ENCODE results near the gene MTUS2. TPM values are rescaled to one million over a fixed set of nuclear protein-coding genes. Genes with fewer than 3 reads are reported as not detected.
"Not testable (repeated sequence)": the region's sequence is repeated elsewhere in the genome, so short reads cannot be mapped to it uniquely, and the experiment has no call there.

Gene MTUS2
- total and polyA plus RNA-seq, 7 experiments from 2014 or later, result 0.05 to 0.83 TPM; not detected in 5

DNA sequence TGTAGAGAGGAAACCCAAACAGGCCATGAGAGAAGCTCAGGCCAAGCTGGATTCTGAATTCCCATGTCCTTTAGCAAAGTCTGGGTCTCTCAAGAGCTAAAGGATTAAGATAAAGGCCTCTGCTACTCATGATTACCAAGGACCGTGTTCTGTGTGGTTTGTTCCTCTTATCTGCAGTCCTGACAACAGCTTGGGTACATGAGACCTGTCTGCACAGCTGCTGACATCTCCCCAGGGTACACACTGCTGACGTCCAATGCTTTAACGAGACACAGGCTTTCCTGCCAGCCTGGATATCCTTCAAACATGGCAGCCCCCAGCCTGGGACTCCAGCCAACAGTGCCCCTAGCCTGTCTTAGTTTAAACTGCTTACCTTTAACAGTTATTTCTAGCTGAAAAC is 564.3 kb downstream of the MTUS2 start:
- Histone ChIP-seq H3K4me3 (ENCODE audit: low read length) (no peak overlapping the region), H3K27me3 (ENCODE audit: control insufficient read depth in 2 of 2, insufficient read depth in 2 of 2, low read length in 2 of 2) (no peaks in the 10 kb centered on the region), H3K36me3 (ENCODE audit: control insufficient read depth in 2 of 3, insufficient read depth in 3 of 3, low read length in 3 of 3) (no peaks in the 10 kb centered on the region), H3K27ac (ENCODE audit: low read depth, low read length) (no peak overlapping the region), H3K4me1 (ENCODE audit: control insufficient read depth in 2 of 2, insufficient read depth in 2 of 2, low read length in 2 of 2) (no peaks in the 10 kb centered on the region), H3K9me3 (ENCODE audit: control insufficient read depth in 2 of 3, low read length in 3 of 3) (no peaks in the 10 kb centered on the region)
- intact Hi-C loops (cut with micrococcal nuclease), result no loop called here
- ATAC-seq, result no peak
- Mint-ChIP-seq H3K9me3 (peaks cover 0 to 4% (median 0%) of the 10 kb centered on the region in 11 donors), H3K4me1 (no peaks in the 10 kb centered on the region), H3K4me3 (no peak overlapping the region), H3K27me3 (peaks cover 0 to 7% (median 1%) of the 10 kb centered on the region in 5 donors), H3K27ac (no peak overlapping the region), H3K36me3 (no peaks in the 10 kb centered on the region)
- ChIA-PET POLR2A (no interaction called here), CTCF (no interaction called here)
- DNase-seq, result no peak

DNA sequence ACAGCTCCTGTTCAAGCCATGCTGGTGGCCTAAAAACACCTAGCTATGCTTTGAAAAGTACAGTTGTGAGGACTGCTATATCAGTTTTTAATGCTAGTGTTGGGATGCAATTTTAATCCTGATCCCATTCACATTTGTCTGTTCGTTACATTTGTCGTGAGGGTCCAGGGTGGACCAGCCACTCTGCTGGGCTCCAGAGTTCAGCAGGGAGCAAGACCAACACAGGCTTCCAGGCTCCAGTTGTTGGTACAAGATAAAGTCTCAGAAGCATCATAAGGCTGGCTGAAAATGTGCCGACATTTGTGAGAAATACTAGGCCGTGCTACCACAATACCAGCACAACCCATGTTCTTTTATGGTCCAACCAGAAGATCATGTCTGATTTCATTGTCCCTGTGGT is 564.7 kb downstream of the MTUS2 start:
- no peaks in the 10 kb centered on the region for H3K4me1 ChIP-seq (ENCODE audit: control insufficient read depth in 2 of 2, insufficient read depth in 2 of 2, low read length in 2 of 2)
- H3K4me1 Mint-ChIP-seq, result no peaks in the 10 kb centered on the region
- intact Hi-C loops (cut with micrococcal nuclease), result no loop called here
- H3K36me3 Mint-ChIP-seq, result no peaks in the 10 kb centered on the region
- no peaks in the 10 kb centered on the region for H3K9me3 ChIP-seq (ENCODE audit: control insufficient read depth in 2 of 3, low read length in 3 of 3)
- H3K4me3 Mint-ChIP-seq, result no peak overlapping the region
- no peak overlapping the region for H3K4me3 ChIP-seq (ENCODE audit: low read length)
- CTCF ChIA-PET, result no interaction called here
- H3K27ac ChIP-seq (ENCODE audit: low read depth, low read length), result no peak overlapping the region
- peaks cover 0 to 7% (median 0%) of the 10 kb centered on the region in 5 donors for H3K27me3 Mint-ChIP-seq
- ATAC-seq, result no peak
- no peak for DNase-seq
- H3K27ac Mint-ChIP-seq, result no peak overlapping the region
- peaks cover 0 to 4% (median 0%) of the 10 kb centered on the region in 11 donors for H3K9me3 Mint-ChIP-seq
- H3K36me3 ChIP-seq (ENCODE audit: control insufficient read depth in 2 of 3, insufficient read depth in 3 of 3, low read length in 3 of 3), result no peaks in the 10 kb centered on the region
- POLR2A ChIA-PET, result no interaction called here
- no peaks in the 10 kb centered on the region for H3K27me3 ChIP-seq (ENCODE audit: control insufficient read depth in 2 of 2, insufficient read depth in 2 of 2, low read length in 2 of 2)

- H3K9me3 ChIP-seq (ENCODE audit: control insufficient read depth in 2 of 3, low read length in 3 of 3), result no peaks in the 10 kb centered on the region
- Mint-ChIP-seq H3K4me3 (no peak overlapping the region), H3K4me1 (no peaks in the 10 kb centered on the region), H3K27me3 (no peaks in the 10 kb centered on the region), H3K27ac (no peak overlapping the region), H3K9me3 (peaks cover 0 to 2% (median 0%) of the 10 kb centered on the region in 11 donors), H3K36me3 (no peaks in the 10 kb centered on the region)
- H3K4me1 ChIP-seq (ENCODE audit: control insufficient read depth in 2 of 2, insufficient read depth in 2 of 2, low read length in 2 of 2), result no peaks in the 10 kb centered on the region
- ChIA-PET CTCF (no interaction called here), POLR2A (no interaction called here)
- no peaks in the 10 kb centered on the region for H3K27me3 ChIP-seq (ENCODE audit: control insufficient read depth in 2 of 2, insufficient read depth in 2 of 2, low read length in 2 of 2)
- DNase-seq (no peak), ATAC-seq (no peak)
- no peaks in the 10 kb centered on the region for H3K36me3 ChIP-seq (ENCODE audit: control insufficient read depth in 2 of 3, insufficient read depth in 3 of 3, low read length in 3 of 3)
- H3K27ac ChIP-seq (ENCODE audit: low read depth, low read length), result no peak overlapping the region
- intact Hi-C loops (cut with micrococcal nuclease), result no loop called here
- H3K4me3 ChIP-seq (ENCODE audit: low read length), result no peak overlapping the region
These were observed 566.1 kb downstream of the MTUS2 start for GRCh38 chr13:29386246-29386645.

DNA sequence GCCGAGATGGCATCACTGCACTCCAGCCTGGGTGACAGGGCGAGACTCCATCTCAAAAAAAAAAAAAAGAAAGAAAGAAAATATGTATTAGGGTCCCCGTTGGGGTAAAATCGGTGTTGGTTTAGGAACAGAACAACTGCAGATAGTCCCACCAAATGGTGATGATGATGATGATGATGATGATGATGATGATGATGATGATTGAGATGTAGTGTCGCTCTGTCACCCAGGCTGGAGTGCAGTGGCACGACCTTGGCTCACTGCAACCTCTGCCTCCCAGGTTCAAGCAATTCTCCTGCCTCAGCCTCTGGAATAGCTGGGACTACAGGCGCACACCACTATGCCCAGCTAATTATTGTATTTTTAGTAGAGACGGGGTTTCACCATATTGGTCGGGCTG is 570.5 kb downstream of the MTUS2 start:
- H3K36me3 ChIP-seq (ENCODE audit: control insufficient read depth in 2 of 3, insufficient read depth in 3 of 3, low read length in 3 of 3); DNase-seq; H3K4me1 Mint-ChIP-seq; H3K27ac ChIP-seq (ENCODE audit: low read depth, low read length); ATAC-seq; H3K9me3 Mint-ChIP-seq; intact Hi-C loops (cut with micrococcal nuclease); H3K36me3 Mint-ChIP-seq; H3K27me3 ChIP-seq (ENCODE audit: control insufficient read depth in 2 of 2, insufficient read depth in 2 of 2, low read length in 2 of 2); H3K4me1 ChIP-seq (ENCODE audit: control insufficient read depth in 2 of 2, insufficient read depth in 2 of 2, low read length in 2 of 2); H3K27ac Mint-ChIP-seq; H3K9me3 ChIP-seq (ENCODE audit: control insufficient read depth in 2 of 3, low read length in 3 of 3); H3K4me3 Mint-ChIP-seq; CTCF ChIA-PET; H3K4me3 ChIP-seq (ENCODE audit: low read length): not testable (repeated sequence)
- H3K27me3 Mint-ChIP-seq, result peaks cover 0 to 28% (median 22%) of the 10 kb centered on the region in 5 donors
- POLR2A ChIA-PET, result interaction anchor here (0.7 kb wide), 2 partner anchors 35 to 1205 kb away, joined by 3 read pairs; no protein-coding TSS in a partner anchor

GRCh38 chr13:29396446-29396845 is 576.3 kb downstream of the MTUS2 start:
- Mint-ChIP-seq H3K27me3 (peaks cover 0 to 49% (median 36%) of the 10 kb centered on the region in 5 donors), H3K36me3 (no peaks in the 10 kb centered on the region), H3K4me1 (no peaks in the 10 kb centered on the region), H3K27ac (no peak overlapping the region), H3K4me3 (no peak overlapping the region), H3K9me3 (peaks cover 0 to 3% (median 0%) of the 10 kb centered on the region in 11 donors)
- ChIA-PET POLR2A (no interaction called here), CTCF (no interaction called here)
- Histone ChIP-seq H3K4me1 (ENCODE audit: control insufficient read depth in 2 of 2, insufficient read depth in 2 of 2, low read length in 2 of 2) (no peaks in the 10 kb centered on the region), H3K27ac (ENCODE audit: low read depth, low read length) (no peak overlapping the region), H3K27me3 (ENCODE audit: control insufficient read depth in 2 of 2, insufficient read depth in 2 of 2, low read length in 2 of 2) (no peaks in the 10 kb centered on the region), H3K4me3 (ENCODE audit: low read length) (no peak overlapping the region), H3K36me3 (ENCODE audit: control insufficient read depth in 2 of 3, insufficient read depth in 3 of 3, low read length in 3 of 3) (no peaks in the 10 kb centered on the region), H3K9me3 (ENCODE audit: control insufficient read depth in 2 of 3, low read length in 3 of 3) (no peaks in the 10 kb centered on the region)
- ATAC-seq (no peak), DNase-seq (no peak)
- intact Hi-C loops (cut with micrococcal nuclease), result no loop called here

DNA sequence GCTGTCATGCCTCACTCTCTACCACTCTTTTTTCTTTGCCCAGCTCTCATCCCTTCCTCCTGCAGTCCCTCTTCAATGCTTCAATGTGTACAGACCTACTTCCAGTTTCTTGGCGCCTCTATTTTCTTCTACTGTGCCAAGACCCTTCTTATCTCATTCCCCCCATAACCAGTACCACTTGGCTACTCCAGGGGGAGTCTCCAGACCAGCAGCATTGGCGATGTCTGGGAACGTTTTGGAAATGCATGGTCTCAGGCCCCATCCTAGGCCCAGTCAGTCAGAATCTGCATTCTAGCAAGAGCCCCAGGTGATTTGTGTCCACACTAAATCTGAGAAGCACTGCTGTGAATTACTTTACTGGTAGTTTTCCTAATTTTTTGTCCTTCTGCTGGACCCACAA is 577.1 kb downstream of the MTUS2 start:
- Histone ChIP-seq H3K4me3 (ENCODE audit: low read length) (no peak overlapping the region), H3K9me3 (ENCODE audit: control insufficient read depth in 2 of 3, low read length in 3 of 3) (no peaks in the 10 kb centered on the region), H3K27ac (ENCODE audit: low read depth, low read length) (no peak overlapping the region), H3K27me3 (ENCODE audit: control insufficient read depth in 2 of 2, insufficient read depth in 2 of 2, low read length in 2 of 2) (no peaks in the 10 kb centered on the region), H3K36me3 (ENCODE audit: control insufficient read depth in 2 of 3, insufficient read depth in 3 of 3, low read length in 3 of 3) (no peaks in the 10 kb centered on the region), H3K4me1 (ENCODE audit: control insufficient read depth in 2 of 2, insufficient read depth in 2 of 2, low read length in 2 of 2) (no peaks in the 10 kb centered on the region)
- no peaks in the 10 kb centered on the region for H3K4me1 Mint-ChIP-seq
- H3K4me3 Mint-ChIP-seq, result no peak overlapping the region
- no peaks in the 10 kb centered on the region for H3K36me3 Mint-ChIP-seq
- peaks cover 0 to 3% (median 0%) of the 10 kb centered on the region in 11 donors for H3K9me3 Mint-ChIP-seq
- ChIA-PET CTCF (no interaction called here), POLR2A (no interaction called here)
- intact Hi-C loops (cut with micrococcal nuclease), result no loop called here
- H3K27ac Mint-ChIP-seq, result no peak overlapping the region
- DNase-seq, result no peak
- H3K27me3 Mint-ChIP-seq, result peaks cover 0 to 47% (median 37%) of the 10 kb centered on the region in 5 donors
- no peak for ATAC-seq

GRCh38 chr13:29402166-29402636 is 582.1 kb downstream of the MTUS2 start:
- Mint-ChIP-seq H3K4me1 (no peaks in the 10 kb centered on the region), H3K36me3 (no peaks in the 10 kb centered on the region), H3K27ac (no peak overlapping the region), H3K27me3 (peaks cover 0 to 29% (median 15%) of the 10 kb centered on the region in 5 donors), H3K4me3 (no peak overlapping the region), H3K9me3 (peaks cover 0 to under 1% (median 0%) of the 10 kb centered on the region in 11 donors)
- intact Hi-C loops (cut with micrococcal nuclease), result no loop called here
- H3K9me3 ChIP-seq (ENCODE audit: control insufficient read depth in 2 of 3, low read length in 3 of 3), result no peaks in the 10 kb centered on the region
- ChIA-PET CTCF (no interaction called here), POLR2A (no interaction called here)
- ATAC-seq, result no peak
- no peak overlapping the region for H3K4me3 ChIP-seq (ENCODE audit: low read length)
- no peaks in the 10 kb centered on the region for H3K4me1 ChIP-seq (ENCODE audit: control insufficient read depth in 2 of 2, insufficient read depth in 2 of 2, low read length in 2 of 2)
- no peak for DNase-seq
- H3K27ac ChIP-seq (ENCODE audit: low read depth, low read length), result no peak overlapping the region
- H3K36me3 ChIP-seq (ENCODE audit: control insufficient read depth in 2 of 3, insufficient read depth in 3 of 3, low read length in 3 of 3), result no peaks in the 10 kb centered on the region
- no peaks in the 10 kb centered on the region for H3K27me3 ChIP-seq (ENCODE audit: control insufficient read depth in 2 of 2, insufficient read depth in 2 of 2, low read length in 2 of 2)
